ENCODE results near the gene NID1.
"Not testable (repeated sequence)": the region's sequence is repeated elsewhere in the genome, so short reads cannot be mapped to it uniquely, and the experiment has no call there.

GRCh38 chr1:235927551-235927950 is 137.3 kb downstream of the NID1 start:
- not testable (repeated sequence) for TF ChIP-seq CTCF (IDR thresholded peaks at IDR 0.05 in 8 of 11, conservative IDR thresholded peaks at IDR 0.05 in 3 of 11); POLR2A (IDR thresholded peaks at IDR 0.05); POLR2AphosphoS5 (IDR thresholded peaks at IDR 0.05)

Data from spleen (tissue), 7 donors.